Measurements from ENCODE around the gene PRDM16.

PRDM16 gene

GRCh38 chr1:3170561-3171453 lies 101.8 kb downstream of the PRDM16 start:
- DNase-seq: no peak

GRCh38 chr1:3171761-3172160 lies 102.8 kb downstream of the PRDM16 start:
- no peak for DNase-seq

- DNase-seq: no peak
Observed at GRCh38 chr1:3172431-3173380, 103.7 kb downstream of the PRDM16 start.

GRCh38 chr1:3173381-3173980 lies 104.5 kb downstream of the PRDM16 start:
- DNase-seq: no peak

GRCh38 chr1:3174487-3175247 lies 105.7 kb downstream of the PRDM16 start:
- no peak for DNase-seq

- no peak for DNase-seq
Observed at GRCh38 chr1:3175486-3175885, 106.5 kb downstream of the PRDM16 start.

- no peak for DNase-seq
Observed at GRCh38 chr1:3176028-3176427, 107.0 kb downstream of the PRDM16 start.

GRCh38 chr1:3176820-3177219 lies 107.8 kb downstream of the PRDM16 start:
- DNase-seq: no peak

- no peak for DNase-seq
Observed at GRCh38 chr1:3178279-3178678, 109.3 kb downstream of the PRDM16 start.

- no peak for DNase-seq
Observed at GRCh38 chr1:3179471-3179870, 110.5 kb downstream of the PRDM16 start.

- DNase-seq: no peak
Observed at GRCh38 chr1:3180915-3181314, 111.9 kb downstream of the PRDM16 start.

GRCh38 chr1:3181956-3182355 lies 113.0 kb downstream of the PRDM16 start:
- DNase-seq: no peak

- no peak for DNase-seq
Observed at GRCh38 chr1:3183411-3183810, 114.4 kb downstream of the PRDM16 start.

GRCh38 chr1:3183813-3184212 lies 114.8 kb downstream of the PRDM16 start:
- DNase-seq: no peak

GRCh38 chr1:3184666-3185065 lies 115.7 kb downstream of the PRDM16 start:
- no peak for DNase-seq

GRCh38 chr1:3185896-3186525 lies 117.0 kb downstream of the PRDM16 start:
- DNase-seq: no peak

GRCh38 chr1:3186526-3186921 lies 117.5 kb downstream of the PRDM16 start:
- DNase-seq: no peak

- no peak for DNase-seq
Observed at GRCh38 chr1:3187415-3188149, 118.6 kb downstream of the PRDM16 start.

GRCh38 chr1:3188150-3188971 lies 119.4 kb downstream of the PRDM16 start:
- DNase-seq: no peak

Measured in NCI-H2107 (cell line).